ENCODE measurements around the gene CASP12. TPM values are rescaled to one million over a fixed set of nuclear protein-coding genes. Genes with fewer than 3 reads are reported as not detected.

Gene CASP12
- polyA plus RNA-seq, 2 of the 4 experiments (the other 2 are of a cell fraction) = not detected

DNA sequence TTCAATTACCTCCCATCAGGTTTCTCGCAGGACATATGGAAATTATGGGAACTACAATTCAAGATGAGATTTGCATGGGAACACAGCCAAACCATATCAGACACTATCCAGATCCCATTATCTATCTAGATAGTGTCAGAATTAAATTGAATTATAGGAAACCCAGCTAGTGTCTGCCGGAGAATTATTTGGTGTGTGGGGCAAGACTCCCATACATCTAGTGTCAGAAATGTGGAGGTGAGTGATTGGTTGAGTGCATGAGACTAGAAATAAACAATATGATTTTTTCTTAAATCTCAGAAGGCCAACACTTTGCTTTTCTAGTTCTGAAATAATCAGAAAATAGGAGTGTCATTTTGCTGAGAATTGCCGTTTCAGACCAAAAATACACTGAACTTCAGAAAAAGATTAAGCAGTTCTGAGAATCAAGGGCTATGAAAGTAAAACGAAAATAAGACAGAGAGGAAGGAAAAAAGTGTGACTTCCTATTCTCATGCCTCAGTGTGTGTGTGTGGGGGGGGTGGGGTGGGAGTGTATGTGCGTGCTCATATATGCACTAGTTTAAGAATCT lies 21.3 kb downstream of the CASP12 start:
- no peak for TF ChIP-seq NPAS2 (CRISPR knock-in tag; IDR thresholded peaks at IDR 0.05; ENCODE audit: borderline replicate concordance)
- TF ChIP-seq RNF2 (IDR thresholded peaks at IDR 0.05; ENCODE audit: borderline replicate concordance, low read depth) = no peak
- no peak for TF ChIP-seq JUN (IDR thresholded peaks at IDR 0.05)
- no peak for TF ChIP-seq CBX2 (IDR thresholded peaks at IDR 0.05; ENCODE audit: borderline replicate concordance, low read depth)
- no peak for TF ChIP-seq FOXS1 (CRISPR knock-in tag; IDR thresholded peaks at IDR 0.05)
- TF ChIP-seq HOXB5 (CRISPR knock-in tag; IDR thresholded peaks at IDR 0.05) = no peak
- TF ChIP-seq CBX8 (IDR thresholded peaks at IDR 0.05) = no peak
- TF ChIP-seq NR3C1 (IDR thresholded peaks at IDR 0.05) = no peak
- TF ChIP-seq MYC (IDR thresholded peaks at IDR 0.05; ENCODE audit: borderline replicate concordance, low read length) = no peak
- no peak for TF ChIP-seq RAD21 (conservative IDR thresholded peaks at IDR 0.05 in 1 of 2, IDR thresholded peaks at IDR 0.05 in 1 of 2)
- no peak for TF ChIP-seq HOXB13 (CRISPR knock-in tag; IDR thresholded peaks at IDR 0.05; ENCODE audit: low read depth)
- TF ChIP-seq POLR2AphosphoS2 (conservative IDR thresholded peaks at IDR 0.05; ENCODE audit: low read length) = no peak
- no peak for TF ChIP-seq FOSL2 (IDR thresholded peaks at IDR 0.05)
- TF ChIP-seq FOSL2 (CRISPR knock-in tag; IDR thresholded peaks at IDR 0.05) = no peak
- no peak for TF ChIP-seq MAFK (IDR thresholded peaks at IDR 0.05; ENCODE audit: partially characterized antibody)
- no peak for TF ChIP-seq CHD2 (IDR thresholded peaks at IDR 0.05; ENCODE audit: low read length, partially characterized antibody)
- no peaks in the 10 kb centered on the region for H3K9me3 ChIP-seq
- CTCF ChIA-PET = no interaction called here
- no peak overlapping the region for H3K4me3 ChIP-seq
- DNase-seq (ENCODE audit: low read depth in 1 of 2, low spot score in 1 of 2) (no peak), FAIRE-seq (no peak), ATAC-seq (no peak)
- 56% methylated on average over 5 of the region's 5 CpGs for WGBS (ENCODE audit: missing lambda C conversion rate)
- H3K4me1 ChIP-seq = no peaks in the 10 kb centered on the region
- no peak overlapping the region for H3K27ac ChIP-seq
- POLR2A ChIA-PET = no interaction called here
- H3K4me2 ChIP-seq = no peak overlapping the region

DNA sequence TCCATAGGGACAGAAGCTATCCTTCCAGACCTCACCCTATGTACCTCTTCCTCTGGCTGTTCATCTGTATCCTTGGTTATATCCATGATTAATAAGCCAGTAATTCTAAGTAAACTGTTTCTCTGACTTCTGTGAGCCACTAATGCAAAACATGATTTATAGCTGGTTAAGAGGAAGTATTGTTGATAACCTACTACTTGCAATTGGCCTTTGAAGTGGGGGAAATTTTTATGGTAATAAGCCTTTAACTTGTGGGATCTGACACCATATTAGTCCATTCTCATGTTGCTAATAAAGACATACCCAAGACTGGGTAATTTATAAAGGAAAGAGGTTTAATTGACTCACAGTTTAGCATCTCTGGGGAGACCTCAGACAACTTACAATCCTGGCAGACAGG lies 21.9 kb downstream of the CASP12 start:
- ATAC-seq = no peak
- H3K27ac ChIP-seq = no peak overlapping the region
- no peak for DNase-seq (ENCODE audit: low read depth in 1 of 2, low spot score in 1 of 2)
- FAIRE-seq = no peak
- H3K4me3 ChIP-seq = no peak overlapping the region
- no peak overlapping the region for H3K4me2 ChIP-seq
- ChIA-PET POLR2A (no interaction called here), CTCF (no interaction called here)
- TF ChIP-seq E2F6 (IDR thresholded peaks at IDR 0.05; ENCODE audit: borderline replicate concordance, low read depth) (no peak), ZNF302 (CRISPR knock-in tag; IDR thresholded peaks at IDR 0.05) (no peak), CEBPB (IDR thresholded peaks at IDR 0.05) (no peak), FOSB (CRISPR knock-in tag; IDR thresholded peaks at IDR 0.05) (no peak), BHLHE40 (IDR thresholded peaks at IDR 0.05; ENCODE audit: low read depth, low read length) (no peak), JUN (IDR thresholded peaks at IDR 0.05) (no peak), RNF2 (IDR thresholded peaks at IDR 0.05; ENCODE audit: borderline replicate concordance, low read depth) (no peak), ESRRA (IDR thresholded peaks at IDR 0.05; ENCODE audit: borderline replicate concordance, low read length) (no peak), CBX8 (IDR thresholded peaks at IDR 0.05) (no peak), ZFP36 (IDR thresholded peaks at IDR 0.05; ENCODE audit: borderline replicate concordance, partially characterized antibody) (no peak), EHF (CRISPR knock-in tag; IDR thresholded peaks at IDR 0.05) (no peak)
- no peaks in the 10 kb centered on the region for H3K9me3 ChIP-seq
- no peaks in the 10 kb centered on the region for H3K4me1 ChIP-seq

DNA sequence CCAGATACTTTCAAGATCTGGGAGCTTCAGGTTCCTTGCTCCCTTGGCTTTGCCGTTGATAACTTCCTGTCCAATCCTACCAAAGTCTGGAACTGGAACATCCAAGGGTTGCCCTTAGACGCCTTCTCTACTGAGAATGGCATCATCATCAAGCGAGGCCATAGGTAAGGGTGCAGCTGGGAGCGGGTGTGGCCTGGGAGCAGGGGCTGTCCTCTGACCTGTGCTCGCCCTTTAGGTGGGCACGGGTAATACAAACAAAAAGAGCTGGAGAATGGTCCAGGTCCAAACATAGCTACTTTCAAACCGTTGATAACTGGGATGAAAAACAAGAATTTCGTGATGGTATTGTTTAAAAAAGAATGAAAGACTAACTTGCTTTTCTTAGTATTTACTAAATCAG lies 25.0 kb downstream of the CASP12 start:
- FAIRE-seq (no peak), DNase-seq (ENCODE audit: low read depth in 1 of 2, low spot score in 1 of 2) (no peak), ATAC-seq (no peak)
- ChIA-PET POLR2A (no interaction called here), CTCF (no interaction called here)
- Histone ChIP-seq H3K27ac (no peak overlapping the region), H3K9me3 (no peaks in the 10 kb centered on the region), H3K4me3 (no peak overlapping the region), H3K4me1 (no peaks in the 10 kb centered on the region), H3K4me2 (no peak overlapping the region)
- WGBS (ENCODE audit: missing lambda C conversion rate) = 12% methylated on average over 4 of the region's 8 CpGs
- TF ChIP-seq EP300 (IDR thresholded peaks at IDR 0.05) (no peak), ESRRA (IDR thresholded peaks at IDR 0.05; ENCODE audit: borderline replicate concordance, low read length) (no peak), MAZ (IDR thresholded peaks at IDR 0.05; ENCODE audit: borderline replicate concordance, low read depth, low read length) (no peak), POLR2AphosphoS2 (conservative IDR thresholded peaks at IDR 0.05; ENCODE audit: low read length) (no peak), ZNF302 (CRISPR knock-in tag; IDR thresholded peaks at IDR 0.05) (no peak), TP53 (CRISPR knock-in tag; IDR thresholded peaks at IDR 0.05) (no peak), MAX (IDR thresholded peaks at IDR 0.05) (no peak), ZSCAN20 (CRISPR knock-in tag; IDR thresholded peaks at IDR 0.05) (no peak), HOXB5 (CRISPR knock-in tag; IDR thresholded peaks at IDR 0.05) (no peak), RARB (CRISPR knock-in tag; IDR thresholded peaks at IDR 0.05) (no peak), ZFP36 (IDR thresholded peaks at IDR 0.05; ENCODE audit: borderline replicate concordance, partially characterized antibody) (no peak), EHMT2 (IDR thresholded peaks at IDR 0.05; ENCODE audit: low read depth) (no peak), RCOR1 (IDR thresholded peaks at IDR 0.05; ENCODE audit: low read depth, low read length) (no peak), FOXS1 (CRISPR knock-in tag; IDR thresholded peaks at IDR 0.05) (no peak)
- TF ChIP-seq, protein P1, sequence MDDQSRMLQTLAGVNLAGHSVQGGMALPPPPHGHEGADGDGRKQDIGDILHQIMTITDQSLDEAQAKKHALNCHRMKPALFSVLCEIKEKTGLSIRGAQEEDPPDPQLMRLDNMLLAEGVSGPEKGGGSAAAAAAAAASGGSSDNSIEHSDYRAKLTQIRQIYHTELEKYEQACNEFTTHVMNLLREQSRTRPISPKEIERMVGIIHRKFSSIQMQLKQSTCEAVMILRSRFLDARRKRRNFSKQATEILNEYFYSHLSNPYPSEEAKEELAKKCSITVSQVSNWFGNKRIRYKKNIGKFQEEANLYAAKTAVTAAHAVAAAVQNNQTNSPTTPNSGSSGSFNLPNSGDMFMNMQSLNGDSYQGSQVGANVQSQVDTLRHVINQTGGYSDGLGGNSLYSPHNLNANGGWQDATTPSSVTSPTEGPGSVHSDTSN (IDR thresholded peaks at IDR 0.05) = no peak
- TF ChIP-seq, protein P2, sequence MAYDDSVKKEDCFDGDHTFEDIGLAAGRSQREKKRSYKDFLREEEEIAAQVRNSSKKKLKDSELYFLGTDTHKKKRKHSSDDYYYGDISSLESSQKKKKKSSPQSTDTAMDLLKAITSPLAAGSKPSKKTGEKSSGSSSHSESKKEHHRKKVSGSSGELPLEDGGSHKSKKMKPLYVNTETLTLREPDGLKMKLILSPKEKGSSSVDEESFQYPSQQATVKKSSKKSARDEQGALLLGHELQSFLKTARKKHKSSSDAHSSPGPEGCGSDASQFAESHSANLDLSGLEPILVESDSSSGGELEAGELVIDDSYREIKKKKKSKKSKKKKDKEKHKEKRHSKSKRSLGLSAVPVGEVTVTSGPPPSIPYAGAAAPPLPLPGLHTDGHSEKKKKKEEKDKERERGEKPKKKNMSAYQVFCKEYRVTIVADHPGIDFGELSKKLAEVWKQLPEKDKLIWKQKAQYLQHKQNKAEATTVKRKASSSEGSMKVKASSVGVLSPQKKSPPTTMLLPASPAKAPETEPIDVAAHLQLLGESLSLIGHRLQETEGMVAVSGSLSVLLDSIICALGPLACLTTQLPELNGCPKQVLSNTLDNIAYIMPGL (CRISPR knock-in tag; IDR thresholded peaks at IDR 0.05; ENCODE audit: borderline replicate concordance) = no peak
